SK-N-SH (cell line): ENCODE data around the gene USP32. TPM values are rescaled to one million over a fixed set of nuclear protein-coding genes. Genes with fewer than 3 reads are reported as not detected.
"Not testable (repeated sequence)": the region's sequence is repeated elsewhere in the genome, so short reads cannot be mapped to it uniquely, and the experiment has no call there.

Source experiments
- CTCF ChIA-PET: fragments of 300-600, 350-600 bp; formaldehyde crosslinking; extraction: SDS; loops from one replicate; lab custom pipeline; 2021; lab: Yijun Ruan, JAX
- POLR2A ChIA-PET: fragments of 350-600 bp; sonication (Branson Sonifier 250); formaldehyde crosslinking; extraction: SDS; loops from one replicate; lab custom pipeline; 2020; ENCODE audit warnings: antibody characterized with exemption, inconsistent platforms; lab: Yijun Ruan, JAX
- DNase-seq: peaks from one replicate; pipeline ENCODE4 v3.0.0; 2012
- H2AFZ ChIP-seq: fragments of 200-600 bp; sonication (generic); 2 replicates; pipeline ENCODE4 v1.8.1; 2016; ENCODE audit warnings: antibody characterized with exemption, mild to moderate bottlenecking, low read depth
- H3F3A ChIP-seq: fragments of 200-600 bp; sonication (generic); replicated peaks from 2 replicates; pipeline ENCODE3; 2016; ENCODE audit warnings: antibody characterized with exemption, mild to moderate bottlenecking; ENCODE audit not compliant: insufficient read depth
- H3K27ac ChIP-seq, 2 experiments: fragments of 200-500 bp in 1 of 2; fragments of 200-600 bp in 1 of 2; sonication (Bioruptor generic) in 1 of 2; sonication (generic), shearing (Covaris generic) in 1 of 2; 2 replicates each; pipeline versions ENCODE4 v1.5.1 to v1.6.1; 2014 to 2016; ENCODE audit warnings: low read depth in 2 of 2, inconsistent platforms in 1 of 2, low read length in 1 of 2, mild to moderate bottlenecking in 1 of 2, mixed read lengths in 1 of 2
- H3K27me3 ChIP-seq: fragments of 200-600 bp; sonication (generic), shearing (Covaris generic); 2 replicates; pipeline ENCODE4 v1.6.1; 2016; ENCODE audit warnings: mixed run types; ENCODE audit not compliant: insufficient read depth
- H3K36me3 ChIP-seq, 2 experiments: fragments of 200-500 bp in 1 of 2; fragments of 200-600 bp in 1 of 2; sonication (Bioruptor generic) in 1 of 2; sonication (generic) in 1 of 2; replicated peaks in 1 of 2; 2 replicates each; pipeline versions ENCODE3 to v1.5.1; 2014 to 2016; ENCODE audit warnings: low read length in 1 of 2, mild to moderate bottlenecking in 1 of 2; ENCODE audit not compliant: insufficient read depth in 2 of 2, control insufficient read depth in 1 of 2
- H3K4me1 ChIP-seq, 2 experiments: fragments of 200-500 bp in 1 of 2; fragments of 200-600 bp in 1 of 2; sonication (Bioruptor generic) in 1 of 2; sonication (generic), shearing (Covaris generic) in 1 of 2; 2 replicates each; pipeline versions ENCODE4 v1.5.1 to v1.6.1; 2014 to 2016; ENCODE audit warnings: low read depth in 1 of 2, low read length in 1 of 2, mixed run types in 1 of 2; ENCODE audit not compliant: insufficient read depth in 2 of 2, control insufficient read depth in 1 of 2
- H3K4me2 ChIP-seq: fragments of 200-600 bp; sonication (generic), shearing (Covaris generic); 2 replicates; pipeline ENCODE4 v1.6.1; 2017; ENCODE audit warnings: mixed run types
- H3K4me3 ChIP-seq, 2 experiments: fragments of 200-500 bp in 1 of 2; fragments of 200-600 bp in 1 of 2; sonication (Bioruptor generic) in 1 of 2; sonication (generic), shearing (Covaris generic) in 1 of 2; 2 replicates each; pipeline versions ENCODE4 v1.5.1 to v1.8.1; 2014 to 2016; ENCODE audit warnings: low read depth in 2 of 2, inconsistent platforms in 1 of 2, low read length in 1 of 2, mild to moderate bottlenecking in 1 of 2, mixed read lengths in 1 of 2, moderate library complexity in 1 of 2
- H3K79me2 ChIP-seq: fragments of 200-600 bp; sonication (generic); 2 replicates; pipeline ENCODE4 v1.8.1; 2017; ENCODE audit warnings: mild to moderate bottlenecking; ENCODE audit not compliant: insufficient read depth
- H3K9ac ChIP-seq: fragments of 200-600 bp; sonication (generic); 2 replicates; pipeline ENCODE4 v1.6.1; 2017; ENCODE audit warnings: mixed run types
- H3K9me2 ChIP-seq: fragments of 200-600 bp; sonication (generic); 2 replicates; pipeline ENCODE4 v1.6.1; 2017; ENCODE audit warnings: mixed run types
- H3K9me3 ChIP-seq: fragments of 200-600 bp; sonication (generic); 2 replicates; pipeline ENCODE4 v1.6.1; 2017; ENCODE audit warnings: mixed run types, mild to moderate bottlenecking, moderate library complexity
- H4K20me1 ChIP-seq: fragments of 200-600 bp; sonication (generic); 2 replicates; pipeline ENCODE4 v1.6.1; 2017; ENCODE audit warnings: mild to moderate bottlenecking, mixed run types; ENCODE audit not compliant: insufficient read depth
- FOXJ3 ChIP-seq: sonication (generic); formaldehyde crosslinking; IDR thresholded peaks from 2 replicates; pipeline ENCODE4 v1.5.1; 2020; ENCODE audit warnings: mild to moderate bottlenecking, missing genetic modification reagents
- NFIC ChIP-seq: IDR thresholded peaks from 2 replicates; pipeline ENCODE4 v1.4.0; 2012; ENCODE audit warnings: borderline replicate concordance
- NRF1 ChIP-seq: IDR thresholded peaks from 2 replicates; pipeline ENCODE4 v1.6.1; 2012; ENCODE audit warnings: low read depth, mild to moderate bottlenecking, low read length
- POLR2AphosphoS5 ChIP-seq: IDR thresholded peaks from 2 replicates; pipeline ENCODE4 v1.6.1; 2012; ENCODE audit warnings: low read depth, low read length
- RCOR1 ChIP-seq: fragments of 150-350 bp; IDR thresholded peaks from 2 replicates; pipeline ENCODE4 v1.6.1; 2017; ENCODE audit warnings: antibody characterized with exemption, low read length
- REST ChIP-seq: IDR thresholded peaks from 2 replicates; pipeline ENCODE4 v1.6.1; 2012; ENCODE audit warnings: mild to moderate bottlenecking, low read depth, low read length, moderate library complexity
- SMC3 ChIP-seq: IDR thresholded peaks from 2 replicates; pipeline ENCODE4 v1.6.1; 2012; ENCODE audit warnings: low read depth, low read length, improper control_type of control experiment
- TAF1 ChIP-seq: IDR thresholded peaks from 2 replicates; pipeline ENCODE4 v1.6.1; 2012; ENCODE audit warnings: low read depth, mild to moderate bottlenecking, low read length, moderate library complexity, borderline replicate concordance
- TEAD4 ChIP-seq: IDR thresholded peaks from 2 replicates; pipeline ENCODE4 v1.4.0; 2012; ENCODE audit warnings: mild to moderate bottlenecking, borderline replicate concordance; ENCODE audit not compliant: insufficient read depth
- YY1 ChIP-seq: IDR thresholded peaks from 2 replicates; pipeline ENCODE4 v1.4.0; 2012; ENCODE audit warnings: low read depth, mild to moderate bottlenecking
- WGBS: methylation state at CpG from one replicate; pipeline ENCODE4 v1.1.6; 2017; ENCODE audit warnings: low lambda C conversion rate; 5-methylcytosine and 5-hydroxymethylcytosine counted together
- polyA plus RNA-seq, 3 experiments: library from polyadenylated mRNA; depleted of rRNA; stranded (reverse); fragments of >200 nt; gene quantifications; 2 replicates each; pipeline ENCODE4 v1.2.3, GENCODE V29; 2012

Gene USP32
- polyA plus RNA-seq, 1 of the 3 experiments (the other 2 are of a cell fraction), result 25.6 TPM

GRCh38 chr17:60433021-60433997, 41.4 kb upstream of the USP32 start:
- H3K9me3 ChIP-seq, POLR2A ChIA-PET, H3K4me3 ChIP-seq, H3K27ac ChIP-seq, H2AFZ ChIP-seq, H4K20me1 ChIP-seq, H3F3A ChIP-seq, H3K27me3 ChIP-seq, H3K9ac ChIP-seq, H3K79me2 ChIP-seq, H3K36me3 ChIP-seq, DNase-seq, H3K4me2 ChIP-seq, H3K4me1 ChIP-seq, H3K9me2 ChIP-seq: not testable (repeated sequence)
- CTCF ChIA-PET, result interaction anchor here (0.6 to 3.0 kb wide), 3 partner anchors 12 to 290 kb away, joined by 3 to 12 read pairs (median 6); no protein-coding TSS in a partner anchor
- WGBS, result 91% methylated on average over 4 of the region's 4 CpGs

- WGBS, result 94% methylated on average over 7 of the region's 7 CpGs
- H3K36me3 ChIP-seq, H3K9ac ChIP-seq, H3K9me3 ChIP-seq, H4K20me1 ChIP-seq, H3K9me2 ChIP-seq, H3K4me2 ChIP-seq, H3K4me3 ChIP-seq, H3K4me1 ChIP-seq, H3K79me2 ChIP-seq, H3F3A ChIP-seq, DNase-seq, POLR2A ChIA-PET, H3K27me3 ChIP-seq, H3K27ac ChIP-seq, H2AFZ ChIP-seq: not testable (repeated sequence)
- CTCF ChIA-PET, result interaction anchor here (1.3 to 3.0 kb wide), 4 partner anchors 10 to 284 kb away, joined by 3 to 12 read pairs (median 8); no protein-coding TSS in a partner anchor
Observed at GRCh38 chr17:60430561-60430960, 38.6 kb upstream of the USP32 start.

GRCh38 chr17:60428491-60428890, 36.6 kb upstream of the USP32 start:
- H3K4me3 ChIP-seq, H3K9me3 ChIP-seq, H3K4me1 ChIP-seq, H3K27me3 ChIP-seq, H3K36me3 ChIP-seq, POLR2A ChIA-PET, H3K27ac ChIP-seq, H3K4me2 ChIP-seq, H3K9ac ChIP-seq, DNase-seq, H4K20me1 ChIP-seq, H3K79me2 ChIP-seq, H3K9me2 ChIP-seq, H3F3A ChIP-seq, H2AFZ ChIP-seq: not testable (repeated sequence)
- WGBS, result 62% methylated on average over 6 of the region's 6 CpGs
- CTCF ChIA-PET, result interaction anchor here (1.0 to 2.7 kb wide), 6 partner anchors 8 to 331 kb away, joined by 3 to 12 read pairs (median 4); no protein-coding TSS in a partner anchor

GRCh38 chr17:60426596-60426995, 34.7 kb upstream of the USP32 start:
- CTCF ChIA-PET, result interaction anchor here (0.9 to 2.6 kb wide), 2 partner anchors 195 to 285 kb away, joined by 4 to 8 read pairs; no protein-coding TSS in a partner anchor
- no peak overlapping the region for H2AFZ ChIP-seq
- WGBS, result 83% methylated on average over 9 of the region's 10 CpGs
- no peak for TF ChIP-seq POLR2AphosphoS5
- TF ChIP-seq FOXJ3, result no peak
- no peak for TF ChIP-seq YY1
- TF ChIP-seq NFIC, result no peak
- no peak for TF ChIP-seq SMC3
- no peak for TF ChIP-seq REST
- no peak for TF ChIP-seq RCOR1
- no peak for TF ChIP-seq NRF1
- TF ChIP-seq TAF1, result no peak
- no peak for TF ChIP-seq TEAD4

More at GRCh38 chr17:60426596-60426995, 34.7 kb upstream of the USP32 start:
- H3K4me1 ChIP-seq, result no peaks in the 10 kb centered on the region; a peak in 1 of 4 replicates
- H3K79me2 ChIP-seq, result no peaks in the 10 kb centered on the region
- no peak overlapping the region for H3K9ac ChIP-seq
- no peaks in the 10 kb centered on the region for H3K9me2 ChIP-seq
- DNase-seq, result no peak
- H3K36me3 ChIP-seq, result no peaks in the 10 kb centered on the region
- H3K27ac ChIP-seq, result no peak overlapping the region
- no peaks in the 10 kb centered on the region for H4K20me1 ChIP-seq
- no peaks in the 10 kb centered on the region for H3K27me3 ChIP-seq
- H3K4me2 ChIP-seq, result no peak overlapping the region
- no peaks in the 10 kb centered on the region for H3K9me3 ChIP-seq
- POLR2A ChIA-PET, result no interaction called here
- no peaks in the 10 kb centered on the region for H3F3A ChIP-seq
- no peak overlapping the region for H3K4me3 ChIP-seq
